HG03342 (cell line): ENCODE data around the gene RNMT.
"Not testable (repeated sequence)": the region's sequence is repeated elsewhere in the genome, so short reads cannot be mapped to it uniquely, and the experiment has no call there.

ENCODE experiments used
- ATAC-seq: cut with Tn5 transposase; IDR thresholded peaks from one replicate; pipeline ENCODE4 v1.9.1; 2021; ENCODE audit warnings: mild to moderate bottlenecking, moderate library complexity; ENCODE audit not compliant: unreplicated experiment

RNMT gene

GRCh38 chr18:13726232-13726971, at the start of gene RNMT, which contains the start of gene FAM210A:
Gene RNMT, plus strand, starts transcription at chr18:13726673. Its CDS starts 4,845 bp downstream, at chr18:13731518.
Gene FAM210A, minus strand, starts transcription at chr18:13726558. Its CDS starts 44,481 bp downstream, at chr18:13682077.
- peak; percentile 93 for ATAC-seq

DNA sequence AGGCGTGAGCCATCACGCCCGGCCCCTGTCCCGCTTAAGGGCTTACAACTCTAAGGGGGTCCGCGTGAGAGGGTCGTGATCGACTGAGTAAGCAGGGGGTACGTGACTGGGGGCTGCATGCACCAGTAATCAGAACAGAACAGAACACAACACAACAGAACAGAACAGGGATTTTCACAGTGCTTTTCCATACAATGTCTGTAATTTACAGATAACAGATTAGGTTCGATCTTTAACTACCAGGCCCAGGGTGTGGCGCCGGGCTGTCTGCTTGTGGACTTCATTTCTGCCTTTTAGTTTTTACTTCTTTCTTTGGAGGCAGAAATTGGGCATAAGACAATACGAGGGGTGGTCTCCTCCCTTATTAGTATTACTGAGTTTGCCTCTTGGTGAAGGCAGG, 49.1 kb upstream of the RNMT start:
- not testable (repeated sequence) for ATAC-seq

DNA sequence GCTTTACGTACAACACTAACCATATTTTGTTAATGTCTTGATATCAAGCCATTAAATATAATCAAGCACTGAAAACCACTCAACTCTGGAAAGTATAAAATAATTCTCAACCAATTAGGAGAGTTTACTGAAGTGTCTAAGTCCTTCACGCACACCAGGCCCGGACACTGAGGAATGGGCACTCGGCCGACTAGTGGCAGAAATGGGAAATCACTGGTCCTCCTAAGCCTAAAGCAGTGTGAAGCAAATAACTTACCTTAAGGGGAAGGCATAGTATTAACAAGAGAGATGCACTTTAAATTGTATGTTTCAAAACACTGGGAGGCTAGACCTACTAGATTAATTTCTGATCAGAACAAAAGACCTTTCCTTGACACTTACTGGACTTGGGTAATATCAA, 45.9 kb upstream of the RNMT start:
- peak; percentile 49 for ATAC-seq

- no peak for ATAC-seq
Observed at GRCh38 chr18:13681701-13682100, 44.8 kb upstream of the RNMT start.

DNA sequence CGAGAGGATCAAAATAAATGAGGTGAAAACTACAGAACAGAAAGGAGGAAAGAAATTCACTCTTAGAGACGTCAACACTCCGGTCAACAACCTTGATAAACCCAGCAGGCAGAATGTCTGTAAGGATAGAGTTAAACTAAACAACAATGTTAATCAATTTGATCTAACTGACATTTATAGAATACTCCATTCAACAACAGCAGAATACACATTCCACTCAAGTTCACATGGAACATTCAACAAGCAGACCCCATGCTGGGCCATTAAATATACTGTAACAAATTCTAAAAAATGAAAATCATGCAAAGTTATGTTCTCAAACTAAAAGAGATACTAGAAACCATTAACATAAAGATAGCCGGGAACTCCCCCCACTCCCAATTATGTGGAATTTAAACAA, 41.9 kb upstream of the RNMT start:
- no peak for ATAC-seq

GRCh38 chr18:13688191-13689136, 38.0 kb upstream of the RNMT start:
- ATAC-seq = no peak

DNA sequence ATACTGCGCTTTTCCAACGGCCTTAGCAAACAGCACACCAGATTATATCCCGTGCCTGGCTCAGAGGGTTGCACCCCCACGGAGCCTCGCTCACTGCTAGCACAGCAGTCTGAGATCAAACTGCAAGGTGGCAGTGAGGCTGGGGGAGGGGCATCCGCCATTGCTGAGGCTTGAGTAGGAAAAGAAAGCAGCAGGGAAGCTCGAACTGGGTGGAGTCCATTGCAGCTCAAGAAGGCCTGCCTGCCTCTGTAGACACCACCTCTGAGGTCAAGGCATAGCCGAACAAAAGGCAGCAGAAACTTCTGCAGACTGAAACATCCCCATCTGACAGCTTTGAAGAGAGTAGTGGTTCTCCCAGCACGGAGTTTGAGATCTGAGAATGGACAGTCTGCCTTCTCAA, 36.4 kb upstream of the RNMT start:
- not testable (repeated sequence) for ATAC-seq

DNA sequence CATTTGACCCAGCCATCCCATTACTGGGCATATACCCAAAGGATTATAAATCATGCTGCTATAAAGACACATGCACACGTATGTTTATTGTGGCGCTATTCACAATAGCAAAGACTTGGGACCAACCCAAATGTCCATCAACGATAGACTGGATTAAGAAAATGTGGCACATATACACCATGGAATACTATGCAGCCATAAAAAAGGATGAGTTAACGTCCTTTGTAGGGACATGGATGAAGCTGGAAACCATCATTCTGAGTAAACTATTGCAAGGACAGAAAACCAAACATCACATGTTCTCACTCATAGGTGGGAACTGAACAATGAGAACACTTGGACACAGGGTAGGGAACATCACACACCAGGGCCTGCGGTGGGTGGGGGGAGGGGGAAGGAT, 31.1 kb upstream of the RNMT start:
- not testable (repeated sequence) for ATAC-seq

GRCh38 chr18:13696961-13697360, 29.5 kb upstream of the RNMT start:
- no peak for ATAC-seq

GRCh38 chr18:13700153-13700552, 26.3 kb upstream of the RNMT start:
- no peak for ATAC-seq

DNA sequence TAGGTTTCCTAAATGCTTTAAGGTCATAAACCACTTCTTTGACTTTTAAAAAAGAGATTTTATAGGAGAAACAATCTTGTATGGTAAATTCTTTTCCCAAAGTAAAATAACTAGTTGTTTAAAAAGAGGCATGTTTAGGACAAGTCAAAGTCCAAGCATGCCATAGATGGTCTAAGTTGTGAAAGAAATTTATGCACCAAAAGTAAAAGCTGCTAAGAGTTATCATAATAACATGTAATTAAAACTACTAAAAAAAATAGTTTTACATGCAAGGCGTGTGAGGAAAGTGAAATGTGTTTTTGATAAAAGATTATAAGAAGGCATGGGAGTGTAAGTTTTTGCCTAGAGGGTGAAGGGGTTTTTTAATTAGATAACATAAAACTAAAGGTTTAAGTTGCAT, 22.6 kb upstream of the RNMT start:
- no peak for ATAC-seq

DNA sequence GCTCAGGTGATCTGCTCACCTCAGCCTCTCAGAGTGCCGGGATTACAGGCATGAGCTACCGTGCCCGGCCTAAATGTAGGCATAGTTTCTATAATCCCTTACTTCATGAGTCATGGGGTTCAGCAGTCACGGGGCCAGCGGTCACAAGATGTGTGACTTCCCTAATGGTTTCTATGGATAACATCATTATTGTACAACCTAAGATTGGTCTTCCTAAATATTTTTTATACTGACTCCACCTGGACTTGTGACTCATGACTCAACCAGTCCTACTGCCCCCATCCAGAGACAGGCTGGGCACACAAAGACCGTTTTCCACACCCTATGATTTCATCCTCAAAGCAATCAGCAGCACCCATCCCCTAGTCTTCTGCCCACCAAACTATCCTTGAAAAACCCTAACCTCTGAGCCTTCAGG, 16.1 kb upstream of the RNMT start:
- no peak for ATAC-seq

DNA sequence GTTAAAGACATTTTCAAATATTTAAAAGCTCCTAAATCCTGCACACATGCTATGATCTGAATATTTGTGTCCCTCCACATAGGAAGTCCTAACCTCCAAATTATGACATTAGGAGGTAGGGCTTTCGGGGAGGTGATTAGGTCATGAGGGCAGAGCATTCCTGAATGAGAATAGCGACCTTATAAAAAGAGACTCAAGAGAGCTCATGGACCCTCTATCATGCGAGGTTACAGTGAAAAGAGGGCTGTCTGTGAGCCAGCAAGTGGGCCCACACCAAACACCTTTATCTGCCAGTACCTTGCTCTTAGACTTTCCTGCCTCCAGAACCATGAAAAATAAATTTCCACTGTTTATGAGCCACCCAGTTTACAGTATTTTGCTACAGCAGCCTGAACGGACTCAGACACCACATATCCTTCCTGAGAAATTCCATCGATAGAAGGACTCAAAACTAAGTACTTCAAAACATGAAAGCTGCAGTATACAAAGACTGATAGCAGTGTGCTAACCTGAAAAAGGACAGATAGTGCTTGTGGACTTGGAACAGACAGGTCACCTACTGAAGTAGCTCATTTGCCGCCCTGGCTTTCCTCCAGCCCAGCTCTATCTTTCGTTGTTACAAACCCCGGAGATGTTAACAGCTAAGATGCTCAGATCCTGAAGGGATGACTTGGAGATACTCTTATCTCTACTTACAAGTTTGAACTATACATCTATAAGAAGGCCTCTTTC, 13.9 kb upstream of the RNMT start:
- ATAC-seq = no peak

DNA sequence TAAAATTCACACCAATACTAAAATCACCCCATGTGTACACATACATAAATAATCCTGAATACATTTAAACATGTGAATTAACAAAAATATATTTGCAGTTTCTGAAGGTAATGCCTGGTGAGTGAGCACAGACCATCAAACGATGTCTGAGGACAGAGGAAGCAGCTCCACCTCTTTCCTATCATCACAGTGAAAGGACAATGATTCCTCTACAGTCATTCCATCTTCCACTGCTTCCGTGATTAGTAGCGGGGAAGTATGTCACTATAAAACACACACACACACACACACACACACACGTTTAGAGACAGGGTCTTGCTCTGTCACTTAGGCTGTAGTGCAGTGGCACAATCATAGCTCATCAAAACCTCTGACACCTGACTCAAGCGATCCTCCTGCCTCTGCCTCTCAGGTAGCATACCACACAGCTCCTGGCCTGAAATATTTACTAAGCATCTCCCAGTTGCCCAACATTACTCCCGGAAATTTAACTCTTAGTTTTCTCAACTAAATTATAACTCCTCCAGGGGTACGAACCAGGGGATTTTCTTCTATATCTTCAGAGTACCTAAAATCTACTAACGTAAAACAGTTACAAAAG, 12.9 kb upstream of the RNMT start:
- ATAC-seq = no peak

- ATAC-seq = no peak
Observed at GRCh38 chr18:13715330-13715729, 11.1 kb upstream of the RNMT start.

GRCh38 chr18:13716916-13717315, 9.6 kb upstream of the RNMT start:
- no peak for ATAC-seq

DNA sequence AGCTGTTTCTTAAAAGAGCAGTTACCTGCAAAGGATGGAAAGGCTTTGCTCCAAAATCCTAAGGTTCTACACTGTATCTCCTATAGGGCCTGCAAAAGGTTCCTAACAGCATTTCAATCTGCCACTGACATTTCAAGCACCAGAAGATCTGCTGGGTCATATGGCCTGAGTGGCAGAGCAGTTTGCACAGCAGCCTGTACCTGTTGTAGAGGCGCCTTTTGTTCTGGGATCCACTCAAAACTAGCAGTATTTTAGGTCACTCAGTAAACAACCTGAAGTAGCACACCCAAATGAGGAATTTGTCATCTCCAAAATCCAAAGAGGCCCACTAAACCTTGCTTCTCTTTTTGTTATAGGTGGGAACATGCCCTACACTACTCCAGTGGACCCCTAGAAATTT, 6.3 kb upstream of the RNMT start:
- no peak for ATAC-seq

GRCh38 chr18:13720847-13721246, 5.6 kb upstream of the RNMT start:
- no peak for ATAC-seq

GRCh38 chr18:13725566-13726231, 774 bp upstream of the RNMT start:
- no peak for ATAC-seq

GRCh38 chr18:13726972-13727331, 479 bp downstream of the RNMT start:
- ATAC-seq = peak; percentile 20
